GM12878 (cell line): ENCODE data around the gene RPS6KA2. TPM values are rescaled to one million over a fixed set of nuclear protein-coding genes. Genes with fewer than 3 reads are reported as not detected.

ENCODE experiments used
- ATAC-seq: fragments of 200-7000 bp; cut with Tn5 transposase; 3 replicates; pipeline ENCODE4 v1.9.1; 2020; ENCODE audit warnings: mild to moderate bottlenecking, moderate library complexity
- BruUV-seq: library from RNA; stranded (reverse); fragments of 400-500 nt; replicated peaks from 2 replicates; lab custom pipeline; 2021; lab: Mats Ljungman, UMichigan
- CTCF ChIA-PET: fragments of 300-600 bp; sonication (Branson Sonifier 250); formaldehyde crosslinking; extraction: SDS; loops from one replicate; lab custom pipeline; 2021; ENCODE audit warnings: inconsistent platforms; lab: Yijun Ruan, JAX
- POLR2A ChIA-PET: fragments of 350-600 bp; formaldehyde crosslinking; extraction: SDS; loops from one replicate; lab custom pipeline; 2021; ENCODE audit warnings: inconsistent platforms; lab: Charles Lee
- RAD21 ChIA-PET: fragments of 300-600 bp; sonication (Branson Sonifier 250); formaldehyde crosslinking; loops from one replicate; lab custom pipeline; 2023; ENCODE audit warnings: antibody characterized with exemption; ENCODE audit not compliant: unreplicated experiment; lab: Charles Lee
- SMC1A ChIA-PET: fragments of 300-600 bp; sonication (Branson Sonifier 250); formaldehyde crosslinking; loops from one replicate; lab custom pipeline; 2023; ENCODE audit not compliant: unreplicated experiment, uncharacterized antibody; lab: Charles Lee
- DNase-seq: peaks from one replicate; pipeline ENCODE4 v3.0.0-alpha.2; 2011; ENCODE audit warnings: low read depth, low spot score
- FAIRE-seq: peaks from 3 replicates; lab custom pipeline; 2011; peaks lifted over from hg19 to GRCh38; lab: Jason Lieb, UNC
- H2AFZ ChIP-seq: 2 replicates; pipeline ENCODE4 v1.6.0; 2011; ENCODE audit warnings: low read depth, low read length, control low read depth; ENCODE audit not compliant: control insufficient read depth
- H3K27ac ChIP-seq: 2 replicates; pipeline ENCODE4 v1.5.1; 2011; ENCODE audit warnings: control low read depth; ENCODE audit not compliant: control insufficient read depth, insufficient read depth
- H3K27me3 ChIP-seq, 2 experiments: replicated peaks in 1 of 2; 2 replicates each; pipeline versions ENCODE4 v1.6.0 to v1.6.1; 2011; ENCODE audit warnings: low read length in 1 of 2; ENCODE audit not compliant: control insufficient read depth in 2 of 2, insufficient read depth in 2 of 2
- H3K36me3 ChIP-seq, 2 experiments: 2 replicates each; pipeline ENCODE4 v1.5.1; 2011; ENCODE audit warnings: low read length in 1 of 2; ENCODE audit not compliant: control insufficient read depth in 2 of 2, insufficient read depth in 2 of 2
- H3K4me1 ChIP-seq: 2 replicates; pipeline ENCODE4 v1.6.1; 2011; ENCODE audit warnings: mild to moderate bottlenecking, low read length, moderate library complexity, mixed read lengths; ENCODE audit not compliant: control insufficient read depth, insufficient read depth
- H3K4me2 ChIP-seq: 2 replicates; pipeline ENCODE4 v1.6.0; 2011; ENCODE audit warnings: control low read depth; ENCODE audit not compliant: control insufficient read depth, insufficient read depth
- H3K4me3 ChIP-seq: fragments of 200-600 bp; sonication (generic); 2 replicates; pipeline ENCODE4 v1.5.1; 2016
- H3K79me2 ChIP-seq: 2 replicates; pipeline ENCODE4 v1.6.0; 2011; ENCODE audit warnings: low read length; ENCODE audit not compliant: control insufficient read depth, insufficient read depth
- H3K9ac ChIP-seq: 2 replicates; pipeline ENCODE4 v1.8.0; 2011; ENCODE audit warnings: low read length, control low read depth, mixed read lengths; ENCODE audit not compliant: control insufficient read depth, insufficient read depth
- H3K9me3 ChIP-seq: replicated peaks from 3 replicates; pipeline ENCODE4 v1.5.1; 2011; ENCODE audit warnings: mild to moderate bottlenecking, low read length; ENCODE audit not compliant: control insufficient read depth, insufficient read depth
- H4K20me1 ChIP-seq: 2 replicates; pipeline ENCODE4 v1.6.0; 2011; ENCODE audit not compliant: control insufficient read depth, insufficient read depth
- IKZF2 ChIP-seq, 2 experiments: fragments of 450-650 bp; IDR thresholded peaks; 2 replicates each; pipeline ENCODE4 v1.6.1; 2017; ENCODE audit warnings: mild to moderate bottlenecking in 2 of 2, moderate library complexity in 2 of 2
- MLLT1 ChIP-seq: fragments of 450-650 bp; IDR thresholded peaks from 2 replicates; pipeline ENCODE4 v1.6.1; 2016; ENCODE audit warnings: mild to moderate bottlenecking
- NBN ChIP-seq: fragments of 450-650 bp; IDR thresholded peaks from 2 replicates; pipeline ENCODE4 v1.6.1; 2016
- NFXL1 ChIP-seq: fragments of 450-650 bp; IDR thresholded peaks from 2 replicates; pipeline ENCODE4 v1.6.1; 2017; ENCODE audit warnings: antibody characterized with exemption, mild to moderate bottlenecking, borderline replicate concordance
- POLR2AphosphoS5 ChIP-seq: IDR thresholded peaks from 2 replicates; pipeline ENCODE4 v1.6.1; 2011; ENCODE audit warnings: mild to moderate bottlenecking, low read length, inconsistent platforms
- POU2F2 ChIP-seq: IDR thresholded peaks from 3 replicates; pipeline ENCODE4 v1.6.1; 2011; ENCODE audit warnings: low read depth, mild to moderate bottlenecking, low read length, borderline replicate concordance
- SIN3A ChIP-seq: IDR thresholded peaks from 2 replicates; pipeline ENCODE4 v1.6.1; 2012; ENCODE audit warnings: low read depth, low read length, improper control_type of control experiment
- TAF1 ChIP-seq: IDR thresholded peaks from 2 replicates; pipeline ENCODE4 v1.6.1; 2011; ENCODE audit warnings: mild to moderate bottlenecking, low read depth, low read length, borderline replicate concordance
- WGBS: methylation state at CpG from one replicate; pipeline ENCODE4 v1.1.6; 2016; ENCODE audit warnings: low lambda C conversion rate; ENCODE audit not compliant: insufficient replicate concordance, insufficient coverage; ENCODE audit errors: missing lambda C conversion rate; 5-methylcytosine and 5-hydroxymethylcytosine counted together
- in situ Hi-C: fragments of 300-500 bp; cut with MboI; formaldehyde crosslinking; loops from 9 replicates; pipeline ENCODE4 v1.14.3; 2018; ENCODE audit warnings: mixed read lengths
- intact Hi-C: fragments of 100-400 bp; cut with micrococcal nuclease; formaldehyde crosslinking; loops from one replicate; pipeline ENCODE4 v1.14.2; 2022; ENCODE audit not compliant: unreplicated experiment
- polyA plus RNA-seq, 11 experiments: library from polyadenylated mRNA; depleted of rRNA in 4 of 11; unstranded in 6 of 11; stranded (reverse) in 5 of 11; fragments of >200 nt; fragmentation: Nextera tagmentation in 4 of 11; fragmentation: Illumina TruSeq in 1 of 11; extraction: Ambion mirVana in 4 of 11; extraction: Trizol in 1 of 11; gene quantifications; 1 replicate in 1 of 11; 2 replicates in 10 of 11; pipeline versions ENCODE4 v1.2.1 to v1.2.3, GENCODE V29; 2011 to 2016; ENCODE audit warnings: inconsistent platforms in 2 of 11, missing spikeins in 2 of 11, low read depth in 1 of 11
- total RNA-seq, 4 experiments: library from RNA; depleted of rRNA in 3 of 4; stranded (reverse); fragments of >200 nt in 3 of 4; fragmentation: Illumina TruSeq in 1 of 4; extraction: Trizol in 1 of 4; gene quantifications; 2 replicates each; pipeline versions ENCODE4 v1.2.1 to v1.2.3, GENCODE V29; 2013 to 2021
- TF ChIP-seq, protein P1 (sequence below): fragments of 450-650 bp; formaldehyde crosslinking; IDR thresholded peaks from 2 replicates; pipeline ENCODE4 v1.4.0; 2022; ENCODE audit warnings: mild to moderate bottlenecking, moderate library complexity
- TF ChIP-seq, protein P2 (sequence below): fragments of 450-650 bp; IDR thresholded peaks from 2 replicates; pipeline ENCODE4 v1.6.1; 2016; ENCODE audit warnings: mild to moderate bottlenecking, moderate library complexity, borderline replicate concordance
- TF ChIP-seq, protein P3 (sequence below): fragments of 450-650 bp; IDR thresholded peaks from 2 replicates; pipeline ENCODE4 v1.6.1; 2016; ENCODE audit warnings: mild to moderate bottlenecking

Gene RPS6KA2
- total and polyA plus RNA-seq, 10 of the 15 experiments (the other 5 are each of a cell fraction or from before 2014, with no cell fraction given), result 0.02 to 1.0 (median 0.22) TPM; not detected in 1

GRCh38 chr6:166664135-166664534 is 37.1 kb upstream of the RPS6KA2 start (continued):
- TF ChIP-seq, protein P1, sequence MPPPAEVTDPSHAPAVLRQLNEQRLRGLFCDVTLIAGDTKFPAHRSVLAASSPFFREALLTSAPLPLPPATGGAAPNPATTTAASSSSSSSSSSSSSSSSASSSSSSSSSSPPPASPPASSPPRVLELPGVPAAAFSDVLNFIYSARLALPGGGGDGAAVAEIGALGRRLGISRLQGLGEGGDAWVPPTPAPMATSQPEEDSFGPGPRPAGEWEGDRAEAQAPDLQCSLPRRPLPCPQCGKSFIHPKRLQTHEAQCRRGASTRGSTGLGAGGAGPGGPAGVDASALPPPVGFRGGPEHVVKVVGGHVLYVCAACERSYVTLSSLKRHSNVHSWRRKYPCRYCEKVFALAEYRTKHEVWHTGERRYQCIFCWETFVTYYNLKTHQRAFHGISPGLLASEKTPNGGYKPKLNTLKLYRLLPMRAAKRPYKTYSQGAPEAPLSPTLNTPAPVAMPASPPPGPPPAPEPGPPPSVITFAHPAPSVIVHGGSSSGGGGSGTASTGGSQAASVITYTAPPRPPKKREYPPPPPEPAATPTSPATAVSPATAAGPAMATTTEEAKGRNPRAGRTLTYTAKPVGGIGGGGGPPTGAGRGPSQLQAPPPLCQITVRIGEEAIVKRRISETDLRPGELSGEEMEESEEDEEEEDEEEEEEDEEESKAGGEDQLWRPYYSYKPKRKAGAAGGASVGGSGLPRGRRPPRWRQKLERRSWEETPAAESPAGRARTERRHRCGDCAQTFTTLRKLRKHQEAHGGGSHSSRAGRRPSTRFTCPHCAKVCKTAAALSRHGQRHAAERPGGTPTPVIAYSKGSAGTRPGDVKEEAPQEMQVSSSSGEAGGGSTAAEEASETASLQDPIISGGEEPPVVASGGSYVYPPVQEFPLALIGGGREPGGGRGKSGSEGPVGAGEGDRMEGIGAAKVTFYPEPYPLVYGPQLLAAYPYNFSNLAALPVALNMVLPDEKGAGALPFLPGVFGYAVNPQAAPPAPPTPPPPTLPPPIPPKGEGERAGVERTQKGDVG (CRISPR knock-in tag), result no peak
- TF ChIP-seq POLR2AphosphoS5 (no peak), POU2F2 (no peak)

DNA sequence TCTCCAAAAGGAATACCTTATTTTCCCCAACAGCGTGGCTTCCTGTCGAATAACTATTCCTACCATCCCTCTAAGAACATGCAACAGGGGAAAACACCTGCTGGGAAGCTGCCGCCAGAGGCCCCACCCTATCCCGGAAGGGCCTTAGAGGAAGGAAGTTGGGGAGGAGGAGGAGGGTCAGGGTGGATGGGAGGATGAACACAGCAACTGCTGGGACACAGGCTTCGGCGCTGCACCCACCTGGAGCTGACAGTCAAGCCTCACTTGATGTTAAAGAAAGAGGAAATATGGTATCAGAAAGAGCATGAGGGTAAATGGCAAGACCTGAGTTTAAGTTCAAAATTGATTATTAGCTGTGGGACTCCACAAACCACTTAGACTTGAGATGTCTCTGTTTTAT is 36.5 kb upstream of the RPS6KA2 start:
- Histone ChIP-seq H3K9ac (no peak overlapping the region), H3K4me3 (no peak overlapping the region), H3K27me3 (no peaks in the 10 kb centered on the region; a peak in 1 of 4 replicates), H3K4me2 (no peak overlapping the region), H2AFZ (no peak overlapping the region), H3K79me2 (no peaks in the 10 kb centered on the region), H3K36me3 (no peaks in the 10 kb centered on the region), H4K20me1 (no peaks in the 10 kb centered on the region), H3K4me1 (no peaks in the 10 kb centered on the region), H3K9me3 (no peaks in the 10 kb centered on the region), H3K27ac (no peak overlapping the region)
- ChIA-PET SMC1A (no interaction called here), POLR2A (no interaction called here), RAD21 (no interaction called here), CTCF (interaction anchor here (1.4 kb wide), 1 partner anchor 262 kb away, joined by 3 read pairs; no protein-coding TSS in a partner anchor)
- intact Hi-C loops, result no loop called here
- FAIRE-seq (no peak), DNase-seq (no peak), ATAC-seq (no peak)
- BruUV-seq, result no TSS peak
- in situ Hi-C loops, result no loop called here
- TF ChIP-seq TAF1 (no peak), SIN3A (no peak), MLLT1 (no peak), IKZF2 (IDR thresholded peaks at IDR 0.05) (no peak), NFXL1 (no peak), NBN (no peak)
- TF ChIP-seq, protein P2, sequence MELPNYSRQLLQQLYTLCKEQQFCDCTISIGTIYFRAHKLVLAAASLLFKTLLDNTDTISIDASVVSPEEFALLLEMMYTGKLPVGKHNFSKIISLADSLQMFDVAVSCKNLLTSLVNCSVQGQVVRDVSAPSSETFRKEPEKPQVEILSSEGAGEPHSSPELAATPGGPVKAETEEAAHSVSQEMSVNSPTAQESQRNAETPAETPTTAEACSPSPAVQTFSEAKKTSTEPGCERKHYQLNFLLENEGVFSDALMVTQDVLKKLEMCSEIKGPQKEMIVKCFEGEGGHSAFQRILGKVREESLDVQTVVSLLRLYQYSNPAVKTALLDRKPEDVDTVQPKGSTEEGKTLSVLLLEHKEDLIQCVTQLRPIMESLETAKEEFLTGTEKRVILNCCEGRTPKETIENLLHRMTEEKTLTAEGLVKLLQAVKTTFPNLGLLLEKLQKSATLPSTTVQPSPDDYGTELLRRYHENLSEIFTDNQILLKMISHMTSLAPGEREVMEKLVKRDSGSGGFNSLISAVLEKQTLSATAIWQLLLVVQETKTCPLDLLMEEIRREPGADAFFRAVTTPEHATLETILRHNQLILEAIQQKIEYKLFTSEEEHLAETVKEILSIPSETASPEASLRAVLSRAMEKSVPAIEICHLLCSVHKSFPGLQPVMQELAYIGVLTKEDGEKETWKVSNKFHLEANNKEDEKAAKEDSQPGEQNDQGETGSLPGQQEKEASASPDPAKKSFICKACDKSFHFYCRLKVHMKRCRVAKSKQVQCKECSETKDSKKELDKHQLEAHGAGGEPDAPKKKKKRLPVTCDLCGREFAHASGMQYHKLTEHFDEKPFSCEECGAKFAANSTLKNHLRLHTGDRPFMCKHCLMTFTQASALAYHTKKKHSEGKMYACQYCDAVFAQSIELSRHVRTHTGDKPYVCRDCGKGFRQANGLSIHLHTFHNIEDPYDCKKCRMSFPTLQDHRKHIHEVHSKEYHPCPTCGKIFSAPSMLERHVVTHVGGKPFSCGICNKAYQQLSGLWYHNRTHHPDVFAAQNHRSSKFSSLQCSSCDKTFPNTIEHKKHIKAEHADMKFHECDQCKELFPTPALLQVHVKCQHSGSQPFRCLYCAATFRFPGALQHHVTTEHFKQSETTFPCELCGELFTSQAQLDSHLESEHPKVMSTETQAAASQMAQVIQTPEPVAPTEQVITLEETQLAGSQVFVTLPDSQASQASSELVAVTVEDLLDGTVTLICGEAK, result no peak
- TF ChIP-seq, protein P3, sequence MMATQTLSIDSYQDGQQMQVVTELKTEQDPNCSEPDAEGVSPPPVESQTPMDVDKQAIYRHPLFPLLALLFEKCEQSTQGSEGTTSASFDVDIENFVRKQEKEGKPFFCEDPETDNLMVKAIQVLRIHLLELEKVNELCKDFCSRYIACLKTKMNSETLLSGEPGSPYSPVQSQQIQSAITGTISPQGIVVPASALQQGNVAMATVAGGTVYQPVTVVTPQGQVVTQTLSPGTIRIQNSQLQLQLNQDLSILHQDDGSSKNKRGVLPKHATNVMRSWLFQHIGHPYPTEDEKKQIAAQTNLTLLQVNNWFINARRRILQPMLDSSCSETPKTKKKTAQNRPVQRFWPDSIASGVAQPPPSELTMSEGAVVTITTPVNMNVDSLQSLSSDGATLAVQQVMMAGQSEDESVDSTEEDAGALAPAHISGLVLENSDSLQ, result no peak
- WGBS, result 38% methylated on average over 6 of the region's 6 CpGs
